Hepatocyte (in vitro differentiated cells): ENCODE data around the gene MFAP3L.
"Not testable (repeated sequence)": the region's sequence is repeated elsewhere in the genome, so short reads cannot be mapped to it uniquely, and the experiment has no call there.

Experiments
- CTCF ChIP-seq: fragments of 200-600 bp; sonication (generic); IDR thresholded peaks from 2 replicates; pipeline ENCODE4 v1.5.1; 2016; ENCODE audit warnings: antibody characterized with exemption, mild to moderate bottlenecking; ENCODE audit not compliant: poor library complexity
- EZH2 ChIP-seq: fragments of 200-600 bp; sonication (generic); IDR thresholded peaks from 2 replicates; pipeline ENCODE4 v1.6.1; 2016; ENCODE audit warnings: antibody characterized with exemption, mild to moderate bottlenecking, borderline replicate concordance
- EZH2phosphoT487 ChIP-seq: fragments of 200-600 bp; sonication (generic); IDR thresholded peaks from one replicate; pipeline ENCODE4 v1.6.1; 2018; ENCODE audit warnings: antibody characterized with exemption, mild to moderate bottlenecking, low read depth, moderate library complexity; ENCODE audit not compliant: unreplicated experiment, severe bottlenecking

- not testable (repeated sequence) for TF ChIP-seq CTCF, EZH2phosphoT487, EZH2
Observed at GRCh38 chr4:169943601-169944000, 82.6 kb downstream of the MFAP3L start.
